ENCODE measurements around the gene CTAGE8.
"Not testable (repeated sequence)": the region's sequence is repeated elsewhere in the genome, so short reads cannot be mapped to it uniquely, and the experiment has no call there.

CTAGE8 gene

DNA sequence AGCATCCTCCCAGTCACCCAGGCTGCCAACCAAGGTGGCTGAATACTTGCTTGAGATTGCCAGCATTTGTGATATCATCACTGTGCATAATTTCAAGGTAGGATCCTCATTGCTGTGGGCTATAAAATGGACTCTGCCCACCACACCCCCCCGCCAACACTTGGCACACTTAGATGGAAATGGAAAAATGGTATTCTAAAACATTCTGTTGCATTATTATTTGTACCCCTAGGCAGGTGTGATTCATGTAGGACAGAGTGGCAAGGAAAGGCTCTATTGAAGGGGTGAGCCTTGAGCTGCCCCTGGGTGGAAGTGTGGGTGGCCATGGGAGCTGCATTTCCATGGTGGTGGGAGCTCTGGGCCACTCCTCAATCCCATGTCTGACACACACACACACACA, 50.5 kb downstream of the CTAGE8 start:
- not testable (repeated sequence) for H3K9ac ChIP-seq (ENCODE audit: low read depth, low read length); H3K4me3 ChIP-seq (ENCODE audit: low read depth, low read length); H3K27me3 ChIP-seq (ENCODE audit: control insufficient read depth, insufficient read depth, low read length); H3K9me3 ChIP-seq (ENCODE audit: control insufficient read depth, insufficient read depth, low read length); H3K36me3 ChIP-seq (ENCODE audit: control insufficient read depth, insufficient read depth, low read length); H3K4me1 ChIP-seq (ENCODE audit: control insufficient read depth, insufficient read depth, low read length)

GRCh38 chr7:144217200-144217599, 51.9 kb downstream of the CTAGE8 start:
- H3K4me1 ChIP-seq (ENCODE audit: control insufficient read depth, insufficient read depth, low read length); H3K27me3 ChIP-seq (ENCODE audit: control insufficient read depth, insufficient read depth, low read length); H3K4me3 ChIP-seq (ENCODE audit: low read depth, low read length); H3K36me3 ChIP-seq (ENCODE audit: control insufficient read depth, insufficient read depth, low read length); H3K9me3 ChIP-seq (ENCODE audit: control insufficient read depth, insufficient read depth, low read length); H3K9ac ChIP-seq (ENCODE audit: low read depth, low read length): not testable (repeated sequence)
